Common myeloid progenitor, CD34-positive (primary cell): ENCODE results near the gene VPS52.

ENCODE experiments used
- CTCF ChIA-PET: fragments of 350-600 bp; sonication (Branson Sonifier 250); formaldehyde crosslinking; loops from one replicate; lab custom pipeline; 2021; ENCODE audit warnings: antibody characterized with exemption; lab: Charles Lee
- POLR2A ChIA-PET: fragments of 350-600 bp; sonication (Branson Sonifier 250); formaldehyde crosslinking; loops from one replicate; lab custom pipeline; 2021; ENCODE audit warnings: antibody characterized with exemption; lab: Charles Lee
- DNase-seq, 3 donors: peaks; one replicate each; pipeline versions ENCODE4 v3.0.0 to v3.0.0-alpha.2; 2013
- H3K27ac ChIP-seq, 2 experiments: 1 replicate in 1 of 2; 2 replicates in 1 of 2; pipeline ENCODE4 v1.7.0; 2013; ENCODE audit warnings: inconsistent platforms in 2 of 2, low read length in 2 of 2, mild to moderate bottlenecking in 2 of 2, low read depth in 1 of 2, moderate library complexity in 1 of 2; ENCODE audit not compliant: severe bottlenecking in 2 of 2, insufficient read depth in 1 of 2, poor library complexity in 1 of 2
- H3K27me3 ChIP-seq, 5 experiments: replicated peaks in 2 of 5; 1 replicate in 3 of 5; 2 replicates in 2 of 5; pipeline versions ENCODE4 v1.6.1 to v1.7.0; 2013; ENCODE audit warnings: low read length in 4 of 5, mild to moderate bottlenecking in 2 of 5, moderate library complexity in 2 of 5, inconsistent platforms in 1 of 5; ENCODE audit not compliant: insufficient read depth in 5 of 5, control insufficient read depth in 4 of 5
- H3K36me3 ChIP-seq, 4 experiments: 1 replicate in 2 of 4; 2 replicates in 2 of 4; pipeline versions ENCODE4 v1.6.1 to v1.7.0; 2013; ENCODE audit warnings: low read length in 3 of 4, control low read depth in 1 of 4, mild to moderate bottlenecking in 1 of 4; ENCODE audit not compliant: control insufficient read depth in 4 of 4, insufficient read depth in 4 of 4
- H3K4me1 ChIP-seq, 4 experiments: 1 replicate in 3 of 4; 2 replicates in 1 of 4; pipeline versions ENCODE4 v1.6.1 to v1.7.1; 2013; ENCODE audit warnings: low read length in 3 of 4, mild to moderate bottlenecking in 3 of 4, control low read depth in 1 of 4, inconsistent platforms in 1 of 4, moderate library complexity in 1 of 4; ENCODE audit not compliant: control insufficient read depth in 4 of 4, insufficient read depth in 4 of 4; ENCODE audit errors: control extremely low read depth in 1 of 4
- H3K4me3 ChIP-seq, 7 experiments: 1 replicate in 4 of 7; 2 replicates in 3 of 7; pipeline versions ENCODE4 v1.5.1 to v1.7.0; 2013; ENCODE audit warnings: mild to moderate bottlenecking in 7 of 7, low read length in 6 of 7, moderate library complexity in 6 of 7, inconsistent platforms in 2 of 7, low read depth in 2 of 7, control low read depth in 1 of 7; ENCODE audit not compliant: insufficient read depth in 4 of 7, control insufficient read depth in 1 of 7; ENCODE audit errors: extremely low read depth in 1 of 7
- H3K9me3 ChIP-seq, 5 experiments: 1 replicate in 4 of 5; 2 replicates in 1 of 5; pipeline versions ENCODE4 v1.6.1 to v1.7.1; 2013; ENCODE audit warnings: low read length in 4 of 5, mild to moderate bottlenecking in 2 of 5, inconsistent platforms in 1 of 5, low read depth in 1 of 5, moderate library complexity in 1 of 5; ENCODE audit not compliant: control insufficient read depth in 4 of 5, insufficient read depth in 2 of 5; ENCODE audit errors: control extremely low read depth in 1 of 5
- WGBS: methylation state at CpG from one replicate; pipeline ENCODE4 v1.1.5; 2013; ENCODE audit not compliant: insufficient coverage; 5-methylcytosine and 5-hydroxymethylcytosine counted together

The VPS52 gene

GRCh38 chr6:33204165-33204414 is 67.6 kb downstream of the VPS52 start:
- H3K27ac ChIP-seq = no peak overlapping the region
- H3K4me1 ChIP-seq = peaks cover 8 to 59% (median 48%) of the 10 kb centered on the region in 4 experiments
- no peaks in the 10 kb centered on the region for H3K9me3 ChIP-seq
- POLR2A ChIA-PET = interaction anchor here (0.6 kb wide), 1 partner anchor 44 kb away, joined by 3 read pairs; no protein-coding TSS in a partner anchor
- CTCF ChIA-PET = interaction anchor here (0.7 to 1.4 kb wide), 2 partner anchors 44 to 78 kb away, joined by 3 to 4 read pairs; no protein-coding TSS in a partner anchor
- DNase-seq = no peak
- 0% methylated on average over 2 of the region's 4 CpGs for WGBS
- peaks cover 2 to 27% (median 17%) of the 10 kb centered on the region in 4 experiments for H3K36me3 ChIP-seq
- H3K27me3 ChIP-seq = no peaks in the 10 kb centered on the region
- H3K4me3 ChIP-seq = peak overlapping the region in 4 of 7 experiments; percentile 78 to 94 (median 87)

DNA sequence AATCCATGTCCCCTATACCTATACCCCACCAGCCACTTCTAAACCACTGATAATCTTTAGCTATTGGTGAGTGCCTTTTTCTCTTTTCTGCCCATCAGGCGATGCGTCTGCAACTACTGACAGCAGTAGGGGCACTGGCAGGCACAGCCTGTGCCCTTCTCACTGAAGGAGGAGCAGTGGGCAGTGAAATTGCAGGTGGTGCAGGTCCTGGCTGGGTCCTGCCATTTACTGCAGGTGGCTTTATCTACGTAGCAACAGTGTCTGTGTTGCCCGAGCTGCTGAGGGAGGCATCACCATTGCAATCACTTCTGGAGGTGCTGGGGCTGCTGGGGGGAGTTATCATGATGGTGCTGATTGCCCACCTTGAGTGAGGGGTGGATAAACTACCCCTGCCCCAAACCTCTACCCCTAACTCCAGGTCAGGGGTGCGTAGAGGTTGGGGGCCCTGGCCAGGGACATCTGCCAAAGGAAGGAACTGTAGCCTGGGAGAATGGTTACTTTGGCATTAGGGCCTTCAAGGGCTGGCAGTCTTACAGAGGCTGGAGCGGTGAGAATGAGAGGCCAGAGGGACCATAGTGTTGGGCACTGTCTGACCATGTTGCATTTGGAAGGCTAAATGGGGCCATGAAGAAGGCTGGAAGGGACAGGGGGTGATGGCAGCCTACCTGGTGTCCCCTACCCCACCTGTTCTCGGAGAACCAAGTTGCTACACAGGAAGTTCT is 68.1 kb downstream of the VPS52 start:
- Histone ChIP-seq H3K4me1 (peaks cover 7 to 58% (median 48%) of the 10 kb centered on the region in 4 experiments), H3K36me3 (peaks cover 2 to 27% (median 17%) of the 10 kb centered on the region in 4 experiments), H3K9me3 (no peaks in the 10 kb centered on the region), H3K27me3 (no peaks in the 10 kb centered on the region), H3K27ac (no peak overlapping the region), H3K4me3 (peak overlapping the region in 3 of 7 experiments; percentile 87 to 94 (median 87))
- WGBS = 93% methylated on average over 3 of the region's 7 CpGs
- CTCF ChIA-PET = interaction anchor here (1.4 to 1.5 kb wide), 2 partner anchors 14 to 17 kb away, joined by 4 to 5 read pairs; no protein-coding TSS in a partner anchor
- DNase-seq = no peak
- POLR2A ChIA-PET = no interaction called here

DNA sequence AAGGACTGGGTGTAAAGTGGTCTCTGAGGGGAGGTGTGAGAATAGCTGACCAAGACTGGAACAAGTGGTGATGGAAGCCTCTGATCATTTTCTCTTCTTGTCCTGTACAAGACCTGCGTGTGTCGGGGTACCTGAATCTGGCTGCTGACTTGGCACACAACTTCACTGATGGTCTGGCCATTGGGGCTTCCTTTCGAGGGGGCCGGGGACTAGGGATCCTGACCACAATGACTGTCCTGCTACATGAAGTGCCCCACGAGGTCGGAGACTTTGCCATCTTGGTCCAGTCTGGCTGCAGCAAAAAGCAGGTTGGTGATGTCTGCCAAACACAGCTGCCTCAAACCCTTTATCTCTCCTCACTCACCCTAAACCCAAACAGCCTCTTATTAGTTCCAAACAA is 68.9 kb downstream of the VPS52 start:
- peaks cover 2 to 30% (median 17%) of the 10 kb centered on the region in 4 experiments for H3K36me3 ChIP-seq
- CTCF ChIA-PET = interaction anchor here (0.9 to 1.5 kb wide), 3 partner anchors 9 to 18 kb away, joined by 3 to 5 read pairs (median 4); no protein-coding TSS in a partner anchor
- H3K27me3 ChIP-seq = no peaks in the 10 kb centered on the region
- no peak for DNase-seq
- 96% methylated on average over 4 of the region's 6 CpGs for WGBS
- H3K9me3 ChIP-seq = no peaks in the 10 kb centered on the region
- POLR2A ChIA-PET = no interaction called here
- peak overlapping the region in 1 of 2 experiments; percentile 98 for H3K27ac ChIP-seq
- H3K4me1 ChIP-seq = peaks cover 7 to 61% (median 52%) of the 10 kb centered on the region in 4 experiments
- H3K4me3 ChIP-seq = no peak overlapping the region

- Histone ChIP-seq H3K4me1 (peaks cover 7 to 55% (median 47%) of the 10 kb centered on the region in 4 experiments), H3K27ac (peak overlapping the region in 1 of 2 experiments; percentile 98), H3K4me3 (peak overlapping the region in 3 of 7 experiments; percentile 86 to 99 (median 92)), H3K36me3 (peaks cover 2 to 37% (median 22%) of the 10 kb centered on the region in 4 experiments), H3K27me3 (no peaks in the 10 kb centered on the region), H3K9me3 (no peaks in the 10 kb centered on the region)
- 93% methylated on average over 2 of the region's 6 CpGs for WGBS
- ChIA-PET CTCF (interaction anchor here (1.5 kb wide), 1 partner anchor 12 kb away, joined by 4 read pairs; no protein-coding TSS in a partner anchor), POLR2A (no interaction called here)
- DNase-seq = no peak
Observed at GRCh38 chr6:33201935-33202334, 69.7 kb downstream of the VPS52 start.

DNA sequence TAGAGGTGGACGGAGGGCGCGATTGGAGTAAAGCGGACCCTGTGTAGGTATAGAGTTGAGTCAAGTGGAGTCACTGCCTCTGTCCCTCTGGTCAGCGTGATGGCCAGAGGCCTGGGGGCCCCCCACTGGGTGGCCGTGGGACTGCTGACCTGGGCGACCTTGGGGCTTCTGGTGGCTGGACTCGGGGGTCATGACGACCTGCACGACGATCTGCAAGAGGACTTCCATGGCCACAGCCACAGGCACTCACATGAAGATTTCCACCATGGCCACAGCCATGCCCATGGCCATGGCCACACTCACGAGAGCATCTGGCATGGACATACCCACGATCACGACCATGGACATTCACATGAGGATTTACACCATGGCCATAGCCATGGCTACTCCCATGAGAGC is 70.5 kb downstream of the VPS52 start:
- H3K4me1 ChIP-seq = peaks cover 7 to 55% (median 47%) of the 10 kb centered on the region in 4 experiments
- H3K4me3 ChIP-seq = peak overlapping the region; percentile 86 to 99 (median 92)
- 11% methylated on average over 11 of the region's 14 CpGs for WGBS
- peak overlapping the region; percentile 93 to 98 for H3K27ac ChIP-seq
- no peaks in the 10 kb centered on the region for H3K27me3 ChIP-seq
- H3K36me3 ChIP-seq = peaks cover 2 to 43% (median 26%) of the 10 kb centered on the region in 4 experiments
- no peak for DNase-seq
- CTCF ChIA-PET = no interaction called here
- H3K9me3 ChIP-seq = no peaks in the 10 kb centered on the region
- POLR2A ChIA-PET = no interaction called here
